HepG2 (cell line): ENCODE measurements around the gene SLC31A2. TPM values are rescaled to one million over a fixed set of nuclear protein-coding genes. Genes with fewer than 3 reads are reported as not detected.

Experiments
- FOXC1 ChIP-seq: sonication (generic); formaldehyde crosslinking; IDR thresholded peaks from 2 replicates; pipeline ENCODE4 v1.8.0; 2022; ENCODE audit warnings: mild to moderate bottlenecking, missing genetic modification reagents, borderline replicate concordance
- HCFC1 ChIP-seq: fragments of 150-350 bp; IDR thresholded peaks from 2 replicates; pipeline ENCODE4 v1.6.1; 2014; ENCODE audit warnings: low read depth, low read length
- MAFG ChIP-seq: sonication (generic); formaldehyde crosslinking; IDR thresholded peaks from 2 replicates; pipeline ENCODE4 v1.5.1; 2020; ENCODE audit warnings: mild to moderate bottlenecking, missing genetic modification reagents
- NCOA2 ChIP-seq: sonication (generic); formaldehyde crosslinking; IDR thresholded peaks from 2 replicates; pipeline ENCODE4 v1.8.0; 2022; ENCODE audit warnings: inconsistent platforms
- NR1H2 ChIP-seq: sonication (generic); formaldehyde crosslinking; IDR thresholded peaks from 2 replicates; pipeline ENCODE4 v1.8.1; 2022; ENCODE audit warnings: low read depth, missing genetic modification reagents, borderline replicate concordance
- PHF5A ChIP-seq: IDR thresholded peaks from one replicate; pipeline ENCODE4 v1.6.1; 2018; ENCODE audit warnings: low read depth, missing genetic modification reagents; ENCODE audit not compliant: unreplicated experiment
- PTBP1 ChIP-seq: fragments of 200-400 bp; formaldehyde crosslinking; IDR thresholded peaks from 2 replicates; pipeline ENCODE4 v1.6.1; 2018; ENCODE audit warnings: low read length, low read depth; ENCODE audit not compliant: poor library complexity, severe bottlenecking
- SOX5 ChIP-seq: IDR thresholded peaks from 2 replicates; pipeline ENCODE4 v1.6.1; 2016; ENCODE audit warnings: borderline replicate concordance
- YEATS2 ChIP-seq: sonication (generic); formaldehyde crosslinking; IDR thresholded peaks from 2 replicates; pipeline ENCODE4 v1.4.0; 2020; ENCODE audit warnings: missing genetic modification reagents, borderline replicate concordance
- ZNF180 ChIP-seq: sonication (generic); formaldehyde crosslinking; IDR thresholded peaks from 2 replicates; pipeline ENCODE4 v1.4.0; 2020; ENCODE audit warnings: low read depth, missing genetic modification reagents, borderline replicate concordance
- ZNF329 ChIP-seq: sonication (generic); formaldehyde crosslinking; IDR thresholded peaks from 2 replicates; pipeline ENCODE4 v1.9.0; 2021; ENCODE audit warnings: low read depth, mild to moderate bottlenecking, missing genetic modification reagents
- ZNF382 ChIP-seq: sonication (generic); formaldehyde crosslinking; IDR thresholded peaks from 2 replicates; pipeline ENCODE4 v1.5.0; 2020; ENCODE audit warnings: missing genetic modification reagents, mild to moderate bottlenecking, borderline replicate concordance
- ZNF546 ChIP-seq: sonication (generic); formaldehyde crosslinking; conservative IDR thresholded peaks from 2 replicates; pipeline ENCODE4 v1.8.1; 2023; ENCODE audit warnings: mild to moderate bottlenecking, missing genetic modification reagents
- polyA plus RNA-seq, 8 experiments: library from polyadenylated mRNA; depleted of rRNA in 3 of 8; stranded (reverse) in 7 of 8; unstranded in 1 of 8; fragments of >200 nt; fragmentation: Illumina TruSeq in 4 of 8; extraction: Trizol in 4 of 8; gene quantifications; 2 replicates each; pipeline versions ENCODE4 v1.2.1 to v1.2.3, GENCODE V29; 2011 to 2016; ENCODE audit warnings: low read depth in 4 of 8, missing spikeins in 1 of 8, mixed read lengths in 1 of 8; ENCODE audit not compliant: insufficient read depth in 1 of 8
- total RNA-seq, 5 experiments: library from RNA; depleted of rRNA; stranded (reverse); fragments of >200 nt; fragmentation: Illumina TruSeq; extraction: Trizol; gene quantifications; 2 replicates each; pipeline ENCODE4 v1.2.3, GENCODE V29; 2016; ENCODE audit warnings: low read depth in 1 of 5
- TF ChIP-seq, protein P1 (sequence below): sonication (generic); formaldehyde crosslinking; IDR thresholded peaks from 2 replicates; pipeline ENCODE4 v1.4.0; 2020; ENCODE audit warnings: mild to moderate bottlenecking, missing genetic modification reagents
- TF ChIP-seq, protein P2 (sequence below): sonication (generic); formaldehyde crosslinking; IDR thresholded peaks from 2 replicates; pipeline ENCODE4 v1.5.1; 2020; ENCODE audit warnings: missing genetic modification reagents, mild to moderate bottlenecking, borderline replicate concordance
- TF ChIP-seq, protein P3 (sequence below): sonication (generic); formaldehyde crosslinking; IDR thresholded peaks from 2 replicates; pipeline ENCODE4 v1.4.0; 2020; ENCODE audit warnings: missing genetic modification reagents
- TF ChIP-seq, protein P4 (sequence below): sonication (generic); formaldehyde crosslinking; IDR thresholded peaks from 2 replicates; pipeline ENCODE4 v1.5.0; 2020; ENCODE audit warnings: missing genetic modification reagents

Gene SLC31A2
- total and polyA plus RNA-seq, 2 of the 13 experiments (the other 11 are each of a cell fraction or from before 2014, with no cell fraction given): 9.3 to 10.2 TPM

DNA sequence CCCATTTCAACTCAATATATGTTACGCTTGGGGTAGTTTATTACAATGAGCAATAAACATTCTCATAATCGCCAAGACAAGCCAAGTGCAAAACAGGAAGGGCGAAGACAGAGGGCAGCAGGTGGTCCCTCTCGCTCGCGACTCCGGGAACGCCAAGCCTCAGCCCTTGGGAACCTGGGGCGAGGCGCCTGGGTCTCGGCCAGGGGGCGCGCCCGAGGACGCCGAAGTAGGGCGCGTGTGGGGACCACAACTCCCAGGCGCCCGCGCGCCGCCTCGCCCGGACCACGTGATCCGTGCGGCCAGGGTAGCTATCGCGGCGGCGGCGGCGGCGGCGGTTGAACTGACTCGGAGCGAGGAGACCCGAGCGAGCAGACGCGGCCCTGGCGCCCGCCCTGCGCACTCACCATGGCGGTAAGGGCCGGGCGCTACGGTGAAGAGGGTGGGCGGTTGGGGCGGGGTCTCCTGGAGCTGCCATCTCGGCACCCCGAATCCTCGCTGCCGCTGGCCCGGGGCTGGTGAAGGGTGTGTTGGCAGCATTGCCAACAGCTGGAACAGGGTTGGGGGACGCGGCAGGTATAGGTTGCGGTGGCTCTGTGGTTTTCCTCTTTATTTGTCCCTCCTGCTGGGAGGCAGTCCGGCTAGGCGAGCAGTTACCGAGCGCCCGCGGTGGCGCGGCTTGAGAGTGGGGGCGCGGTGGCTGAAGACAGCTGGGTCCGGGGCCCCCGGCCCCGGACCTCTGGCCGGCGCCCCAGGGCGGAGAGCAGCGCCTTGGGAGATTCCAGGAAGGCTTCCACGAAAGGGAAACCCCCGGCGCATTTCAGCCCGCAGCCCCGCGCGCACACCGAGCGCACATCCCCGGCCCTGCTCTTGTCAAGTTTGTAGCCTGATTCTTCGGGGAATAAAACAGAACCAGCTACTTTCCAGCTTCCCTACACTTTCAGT lies at the start of gene SLC31A2 (continued):
- no peak for TF ChIP-seq PTBP1
- peak; percentile 10; the same call in 1 of the 2 replicates for TF ChIP-seq SOX5
- TF ChIP-seq, protein P1, sequence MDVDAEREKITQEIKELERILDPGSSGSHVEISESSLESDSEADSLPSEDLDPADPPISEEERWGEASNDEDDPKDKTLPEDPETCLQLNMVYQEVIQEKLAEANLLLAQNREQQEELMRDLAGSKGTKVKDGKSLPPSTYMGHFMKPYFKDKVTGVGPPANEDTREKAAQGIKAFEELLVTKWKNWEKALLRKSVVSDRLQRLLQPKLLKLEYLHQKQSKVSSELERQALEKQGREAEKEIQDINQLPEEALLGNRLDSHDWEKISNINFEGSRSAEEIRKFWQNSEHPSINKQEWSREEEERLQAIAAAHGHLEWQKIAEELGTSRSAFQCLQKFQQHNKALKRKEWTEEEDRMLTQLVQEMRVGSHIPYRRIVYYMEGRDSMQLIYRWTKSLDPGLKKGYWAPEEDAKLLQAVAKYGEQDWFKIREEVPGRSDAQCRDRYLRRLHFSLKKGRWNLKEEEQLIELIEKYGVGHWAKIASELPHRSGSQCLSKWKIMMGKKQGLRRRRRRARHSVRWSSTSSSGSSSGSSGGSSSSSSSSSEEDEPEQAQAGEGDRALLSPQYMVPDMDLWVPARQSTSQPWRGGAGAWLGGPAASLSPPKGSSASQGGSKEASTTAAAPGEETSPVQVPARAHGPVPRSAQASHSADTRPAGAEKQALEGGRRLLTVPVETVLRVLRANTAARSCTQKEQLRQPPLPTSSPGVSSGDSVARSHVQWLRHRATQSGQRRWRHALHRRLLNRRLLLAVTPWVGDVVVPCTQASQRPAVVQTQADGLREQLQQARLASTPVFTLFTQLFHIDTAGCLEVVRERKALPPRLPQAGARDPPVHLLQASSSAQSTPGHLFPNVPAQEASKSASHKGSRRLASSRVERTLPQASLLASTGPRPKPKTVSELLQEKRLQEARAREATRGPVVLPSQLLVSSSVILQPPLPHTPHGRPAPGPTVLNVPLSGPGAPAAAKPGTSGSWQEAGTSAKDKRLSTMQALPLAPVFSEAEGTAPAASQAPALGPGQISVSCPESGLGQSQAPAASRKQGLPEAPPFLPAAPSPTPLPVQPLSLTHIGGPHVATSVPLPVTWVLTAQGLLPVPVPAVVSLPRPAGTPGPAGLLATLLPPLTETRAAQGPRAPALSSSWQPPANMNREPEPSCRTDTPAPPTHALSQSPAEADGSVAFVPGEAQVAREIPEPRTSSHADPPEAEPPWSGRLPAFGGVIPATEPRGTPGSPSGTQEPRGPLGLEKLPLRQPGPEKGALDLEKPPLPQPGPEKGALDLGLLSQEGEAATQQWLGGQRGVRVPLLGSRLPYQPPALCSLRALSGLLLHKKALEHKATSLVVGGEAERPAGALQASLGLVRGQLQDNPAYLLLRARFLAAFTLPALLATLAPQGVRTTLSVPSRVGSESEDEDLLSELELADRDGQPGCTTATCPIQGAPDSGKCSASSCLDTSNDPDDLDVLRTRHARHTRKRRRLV (CRISPR knock-in tag): 0 out of 2 replicates have a peak, but pooled peaks have one; percentile 44
- no peak for TF ChIP-seq FOXC1 (CRISPR knock-in tag)
- TF ChIP-seq, protein P2, sequence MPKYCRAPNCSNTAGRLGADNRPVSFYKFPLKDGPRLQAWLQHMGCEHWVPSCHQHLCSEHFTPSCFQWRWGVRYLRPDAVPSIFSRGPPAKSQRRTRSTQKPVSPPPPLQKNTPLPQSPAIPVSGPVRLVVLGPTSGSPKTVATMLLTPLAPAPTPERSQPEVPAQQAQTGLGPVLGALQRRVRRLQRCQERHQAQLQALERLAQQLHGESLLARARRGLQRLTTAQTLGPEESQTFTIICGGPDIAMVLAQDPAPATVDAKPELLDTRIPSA (CRISPR knock-in tag): no peak
- TF ChIP-seq ZNF382 (CRISPR knock-in tag): no peak
- TF ChIP-seq MAFG (CRISPR knock-in tag): no peak
- no peak for TF ChIP-seq NR1H2 (CRISPR knock-in tag)
- TF ChIP-seq PHF5A (CRISPR knock-in tag): no peak
- TF ChIP-seq, protein P3, sequence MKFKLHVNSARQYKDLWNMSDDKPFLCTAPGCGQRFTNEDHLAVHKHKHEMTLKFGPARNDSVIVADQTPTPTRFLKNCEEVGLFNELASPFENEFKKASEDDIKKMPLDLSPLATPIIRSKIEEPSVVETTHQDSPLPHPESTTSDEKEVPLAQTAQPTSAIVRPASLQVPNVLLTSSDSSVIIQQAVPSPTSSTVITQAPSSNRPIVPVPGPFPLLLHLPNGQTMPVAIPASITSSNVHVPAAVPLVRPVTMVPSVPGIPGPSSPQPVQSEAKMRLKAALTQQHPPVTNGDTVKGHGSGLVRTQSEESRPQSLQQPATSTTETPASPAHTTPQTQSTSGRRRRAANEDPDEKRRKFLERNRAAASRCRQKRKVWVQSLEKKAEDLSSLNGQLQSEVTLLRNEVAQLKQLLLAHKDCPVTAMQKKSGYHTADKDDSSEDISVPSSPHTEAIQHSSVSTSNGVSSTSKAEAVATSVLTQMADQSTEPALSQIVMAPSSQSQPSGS: peak; percentile 50; the same call in 1 of the 2 replicates
- TF ChIP-seq, protein P4, sequence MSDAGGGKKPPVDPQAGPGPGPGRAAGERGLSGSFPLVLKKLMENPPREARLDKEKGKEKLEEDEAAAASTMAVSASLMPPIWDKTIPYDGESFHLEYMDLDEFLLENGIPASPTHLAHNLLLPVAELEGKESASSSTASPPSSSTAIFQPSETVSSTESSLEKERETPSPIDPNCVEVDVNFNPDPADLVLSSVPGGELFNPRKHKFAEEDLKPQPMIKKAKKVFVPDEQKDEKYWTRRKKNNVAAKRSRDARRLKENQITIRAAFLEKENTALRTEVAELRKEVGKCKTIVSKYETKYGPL: 0 out of 2 replicates have a peak, but pooled peaks have one; percentile 40
- TF ChIP-seq ZNF329 (CRISPR knock-in tag): peak; percentile 59; the same call in 1 of the 2 replicates
- no peak for TF ChIP-seq ZNF546 (CRISPR knock-in tag)
- TF ChIP-seq NCOA2 (CRISPR knock-in tag): no peak
- peak; percentile 86 for TF ChIP-seq HCFC1
- TF ChIP-seq YEATS2: no peak
- no peak for TF ChIP-seq ZNF180 (CRISPR knock-in tag)
